HepG2 (cell line): ENCODE results near the gene NME1. TPM values are rescaled to one million over a fixed set of nuclear protein-coding genes. Genes with fewer than 3 reads are reported as not detected.

Experiments
- ATAC-seq: fragments of 200-7000 bp; cut with Tn5 transposase; 3 replicates; pipeline ENCODE4 v1.9.1; 2020; ENCODE audit warnings: mild to moderate bottlenecking, moderate library complexity
- BruUV-seq: library from RNA; stranded (reverse); fragments of 400-500 nt; replicated peaks from 2 replicates; lab custom pipeline; 2021; lab: Mats Ljungman, UMichigan
- CTCF ChIA-PET: fragments of 300-600 bp; formaldehyde crosslinking; extraction: SDS; loops from one replicate; lab custom pipeline; 2021; ENCODE audit warnings: low total read pairs, inconsistent platforms, low intra/inter-chr PET ratio; lab: Yijun Ruan, JAX
- POLR2A ChIA-PET: fragments of 350-600 bp; sonication (Branson Sonifier 250); formaldehyde crosslinking; loops from one replicate; lab custom pipeline; 2020; ENCODE audit warnings: antibody characterized with exemption, inconsistent platforms; lab: Yijun Ruan, JAX
- DNase-seq: peaks from one replicate; pipeline ENCODE4 v3.0.0-alpha.2; 2015; ENCODE audit warnings: low spot score
- FAIRE-seq: peaks from 3 replicates; lab custom pipeline; 2011; peaks lifted over from hg19 to GRCh38; lab: Jason Lieb, UNC
- H2AFZ ChIP-seq: one replicate; pipeline ENCODE4 v1.6.1; 2011; ENCODE audit warnings: low read length, inconsistent platforms
- H3K27ac ChIP-seq: fragments of 300-600 bp; 3 replicates; pipeline ENCODE4 v1.8.0; 2011; ENCODE audit warnings: mixed run types, mild to moderate bottlenecking, mixed read lengths, low read length, inconsistent platforms; ENCODE audit not compliant: insufficient read depth; ENCODE audit errors: extremely low read length
- H3K27me3 ChIP-seq, 2 experiments: fragments of 200-600 bp in 1 of 2; 2 replicates in 1 of 2; 3 replicates in 1 of 2; pipeline versions ENCODE4 v1.6.0 to v1.8.0; 2011; ENCODE audit warnings: low read length in 2 of 2, mild to moderate bottlenecking in 2 of 2, moderate library complexity in 2 of 2, inconsistent platforms in 1 of 2; ENCODE audit not compliant: insufficient read depth in 2 of 2, control insufficient read depth in 1 of 2
- H3K36me3 ChIP-seq, 2 experiments: fragments of 200-600 bp in 1 of 2; replicated peaks in 1 of 2; 2 replicates in 1 of 2; 3 replicates in 1 of 2; pipeline versions ENCODE4 v1.5.1 to v1.8.0; 2011; ENCODE audit warnings: low read length in 2 of 2, inconsistent platforms in 1 of 2; ENCODE audit not compliant: insufficient read depth in 2 of 2, control insufficient read depth in 1 of 2
- H3K4me1 ChIP-seq: 2 replicates; pipeline ENCODE4 v1.5.1; 2012; ENCODE audit warnings: low read length, inconsistent platforms; ENCODE audit not compliant: insufficient read depth
- H3K4me2 ChIP-seq: 2 replicates; pipeline ENCODE4 v1.6.0; 2011; ENCODE audit warnings: low read depth, low read length, inconsistent platforms
- H3K4me3 ChIP-seq, 3 experiments: fragments of 200-600 bp in 1 of 3; sonication (generic), shearing (Covaris generic) in 1 of 3; replicated peaks in 1 of 3; 2 replicates each; pipeline ENCODE4 v1.5.1; 2011 to 2016; ENCODE audit warnings: low read length in 3 of 3, inconsistent platforms in 2 of 3, low read depth in 2 of 3, mild to moderate bottlenecking in 2 of 3, control low read depth in 1 of 3, mixed read lengths in 1 of 3; ENCODE audit not compliant: insufficient read depth in 1 of 3
- H3K79me2 ChIP-seq: one replicate; pipeline ENCODE4 v1.6.1; 2011; ENCODE audit warnings: low read length, inconsistent platforms; ENCODE audit not compliant: insufficient read depth
- H3K9ac ChIP-seq: 2 replicates; pipeline ENCODE4 v1.6.0; 2011; ENCODE audit warnings: mild to moderate bottlenecking, low read depth, low read length, inconsistent platforms; ENCODE audit not compliant: insufficient read depth
- H3K9me3 ChIP-seq: 2 replicates; pipeline ENCODE4 v1.5.1; 2012; ENCODE audit warnings: mild to moderate bottlenecking, low read length
- H4K20me1 ChIP-seq: 2 replicates; pipeline ENCODE4 v1.6.0; 2011; ENCODE audit warnings: inconsistent platforms, mild to moderate bottlenecking, low read length, moderate library complexity; ENCODE audit not compliant: insufficient read depth
- BCL6 ChIP-seq: IDR thresholded peaks from 2 replicates; pipeline ENCODE4 v1.6.1; 2016; ENCODE audit warnings: missing genetic modification reagents, missing compliant biosample characterization
- CBFB ChIP-seq: sonication (generic); formaldehyde crosslinking; IDR thresholded peaks from 2 replicates; pipeline ENCODE4 v1.4.0; 2020; ENCODE audit warnings: missing genetic modification reagents
- FOXC1 ChIP-seq: sonication (generic); formaldehyde crosslinking; IDR thresholded peaks from 2 replicates; pipeline ENCODE4 v1.8.0; 2022; ENCODE audit warnings: mild to moderate bottlenecking, missing genetic modification reagents, borderline replicate concordance
- FOXK2 ChIP-seq: fragments of 450-650 bp; IDR thresholded peaks from 2 replicates; pipeline ENCODE4 v1.6.1; 2016
- GATAD1 ChIP-seq: IDR thresholded peaks from 2 replicates; pipeline ENCODE4 v1.6.1; 2016; ENCODE audit warnings: missing genetic modification reagents, missing compliant biosample characterization
- HCFC1 ChIP-seq: fragments of 150-350 bp; IDR thresholded peaks from 2 replicates; pipeline ENCODE4 v1.6.1; 2014; ENCODE audit warnings: low read depth, low read length
- KAT2B ChIP-seq: fragments of 150-350 bp; IDR thresholded peaks from 2 replicates; pipeline ENCODE4 v1.6.1; 2014; ENCODE audit warnings: low read depth, low read length, borderline replicate concordance
- KDM5A ChIP-seq: fragments of 200-600 bp; sonication (generic); IDR thresholded peaks from 2 replicates; pipeline ENCODE4 v1.7.0; 2018; ENCODE audit warnings: antibody characterized with exemption, mild to moderate bottlenecking, low read length, borderline replicate concordance
- NCOA2 ChIP-seq: sonication (generic); formaldehyde crosslinking; IDR thresholded peaks from 2 replicates; pipeline ENCODE4 v1.8.0; 2022; ENCODE audit warnings: inconsistent platforms
- POGZ ChIP-seq: sonication (generic); formaldehyde crosslinking; IDR thresholded peaks from 2 replicates; pipeline ENCODE4 v1.4.0; 2020; ENCODE audit warnings: mild to moderate bottlenecking, missing genetic modification reagents
- ZNF234 ChIP-seq: sonication (generic); formaldehyde crosslinking; conservative IDR thresholded peaks from 2 replicates; pipeline ENCODE4 v1.5.1; 2020; ENCODE audit warnings: mild to moderate bottlenecking, missing genetic modification reagents
- ZSCAN31 ChIP-seq: sonication (generic); formaldehyde crosslinking; IDR thresholded peaks from 2 replicates; pipeline ENCODE4 v1.5.0; 2020; ENCODE audit warnings: low read depth, mild to moderate bottlenecking, missing genetic modification reagents
- WGBS: methylation state at CpG from one replicate; pipeline ENCODE4 v1.1.6; 2017; ENCODE audit warnings: low lambda C conversion rate; 5-methylcytosine and 5-hydroxymethylcytosine counted together
- in situ Hi-C: cut with HindIII; loops from 2 replicates; pipeline ENCODE4 v1.10.0; 2017; ENCODE audit warnings: low pct_unique_long_range_greater_than_20kb; ENCODE audit not compliant: extremely low pct_ligation_motif_present
- intact Hi-C: fragments of 100-400 bp; cut with micrococcal nuclease; formaldehyde crosslinking; loops from one replicate; pipeline ENCODE4 v1.10.0; 2022; ENCODE audit not compliant: unreplicated experiment
- polyA plus RNA-seq, 8 experiments: library from polyadenylated mRNA; depleted of rRNA in 3 of 8; stranded (reverse) in 7 of 8; unstranded in 1 of 8; fragments of >200 nt; fragmentation: Illumina TruSeq in 4 of 8; extraction: Trizol in 4 of 8; gene quantifications; 2 replicates each; pipeline versions ENCODE4 v1.2.1 to v1.2.3, GENCODE V29; 2011 to 2016; ENCODE audit warnings: low read depth in 4 of 8, missing spikeins in 1 of 8, mixed read lengths in 1 of 8; ENCODE audit not compliant: insufficient read depth in 1 of 8
- total RNA-seq, 5 experiments: library from RNA; depleted of rRNA; stranded (reverse); fragments of >200 nt; fragmentation: Illumina TruSeq; extraction: Trizol; gene quantifications; 2 replicates each; pipeline ENCODE4 v1.2.3, GENCODE V29; 2016; ENCODE audit warnings: low read depth in 1 of 5
- TF ChIP-seq, protein P1 (sequence below), 2 experiments: sonication (generic) in 1 of 2; formaldehyde crosslinking in 1 of 2; IDR thresholded peaks; 2 replicates each; pipeline versions ENCODE4 v1.4.0 to v1.6.1; 2016 to 2020; ENCODE audit warnings: borderline replicate concordance in 1 of 2, low read depth in 1 of 2, mild to moderate bottlenecking in 1 of 2, missing genetic modification reagents in 1 of 2
- TF ChIP-seq, protein P2 (sequence below): sonication (generic); formaldehyde crosslinking; IDR thresholded peaks from 2 replicates; pipeline ENCODE4 v1.5.0; 2020; ENCODE audit warnings: mild to moderate bottlenecking, missing genetic modification reagents

The NME1 gene
- total and polyA plus RNA-seq, 2 of the 13 experiments (the other 11 are each of a cell fraction or from before 2014, with no cell fraction given) = 295 to 516 TPM

DNA sequence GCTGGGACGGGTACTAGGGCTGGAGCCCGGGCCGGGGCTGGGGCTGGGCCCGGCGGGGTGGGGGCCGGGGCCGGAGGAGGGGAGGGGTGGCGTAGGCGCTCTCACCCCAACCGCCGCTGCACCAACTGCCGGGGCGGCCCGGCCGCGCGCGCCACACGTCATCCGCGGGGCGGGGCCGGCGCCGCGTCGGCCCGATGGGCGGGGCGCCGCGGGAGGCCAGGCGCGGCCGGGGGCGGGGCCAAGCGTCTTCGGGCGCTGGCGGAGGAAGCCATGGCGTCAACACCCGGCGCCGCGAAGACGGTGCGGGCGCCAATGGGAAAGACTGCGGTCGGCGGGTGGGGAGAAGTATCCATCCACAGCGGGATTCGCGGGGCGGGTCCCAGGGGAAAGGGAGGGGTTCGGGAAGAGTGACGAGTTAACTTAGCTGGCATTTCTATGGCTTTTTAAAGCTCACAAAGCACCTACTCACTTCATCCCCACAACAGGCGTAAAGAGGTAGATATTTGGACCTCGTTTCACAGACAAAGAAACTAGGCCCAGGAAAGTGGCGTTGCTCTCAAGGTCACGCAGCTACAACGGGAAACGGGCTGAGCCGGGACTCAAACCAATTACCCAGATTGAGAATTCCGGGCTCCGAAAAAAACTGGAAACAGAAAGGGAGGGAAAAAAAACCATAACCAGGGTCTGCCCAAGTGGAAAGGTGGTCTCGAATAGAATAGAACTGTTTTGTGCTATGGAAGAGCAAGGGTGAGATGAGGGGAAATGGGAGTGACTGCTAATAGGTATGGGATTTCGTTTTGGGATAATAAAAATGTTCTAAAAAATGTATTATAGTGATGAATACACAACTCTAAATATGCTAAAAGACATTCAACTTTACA, 32.4 kb upstream of the NME1 start, which contains the start of gene SPAG9:
TSS of gene SPAG9 (minus strand) at position 130 of the 881 bp plus-strand sequence. CDS start 212 bp downstream, outside the sequence.
- Histone ChIP-seq H3K4me2 (peak within 1 kb of the TSS; percentile 95), H3K36me3 (peaks cover 0 to 2% of the 10 kb centered on the region in 2 experiments; a peak in 1 of 5 replicates), H2AFZ (peak within 1 kb of the TSS; percentile 88), H4K20me1 (peaks cover 28% of the 10 kb centered on the region), H3K9me3 (no peaks in the 10 kb centered on the region), H3K27ac (peak within 1 kb of the TSS; percentile 90), H3K4me1 (peaks cover 65% of the 10 kb centered on the region), H3K9ac (peak within 1 kb of the TSS; percentile 94), H3K4me3 (peak within 1 kb of the TSS; percentile 81 to 100 (median 97)), H3K79me2 (peaks cover 40% of the 10 kb centered on the region), H3K27me3 (peaks cover 0 to 3% of the 10 kb centered on the region in 2 experiments; a peak in 1 of 5 replicates)
- FAIRE-seq (peak; percentile 44), ATAC-seq (peak; percentile 73), DNase-seq (peak; percentile 90)
- ChIA-PET CTCF (interaction anchor here (3.3 kb wide), 1 partner anchor 32 kb away, joined by 14 read pairs; the partner anchor contains the start of gene NME1), POLR2A (interaction anchor here (0.6 to 2.7 kb wide), 16 partner anchors 9 to 269 kb away, joined by 3 to 39 read pairs (median 4); partner anchors contain the start of genes NME1, NME2 and TOB1)
- BruUV-seq = no TSS peak
- intact Hi-C loops (no loop called here), in situ Hi-C loops (no loop called here)
- WGBS = 2% methylated on average over 26 of the region's 68 CpGs
- TF ChIP-seq NCOA2 (CRISPR knock-in tag) (no peak), BCL6 (CRISPR knock-in tag) (peak; percentile 26; the same call in 1 of the 2 replicates), FOXK2 (peak; percentile 77), ZNF234 (CRISPR knock-in tag) (no peak), GATAD1 (CRISPR knock-in tag) (peak; percentile 90), FOXC1 (CRISPR knock-in tag) (no peak), HCFC1 (peak; percentile 51; the same call in 1 of the 2 replicates), KDM5A (peak; percentile 74; the same call in 1 of the 2 replicates), KAT2B (no peak), ZSCAN31 (0 out of 2 replicates have a peak, but pooled peaks have one; percentile 15), POGZ (CRISPR knock-in tag) (peak; percentile 69), CBFB (CRISPR knock-in tag) (peak; percentile 82; the same call in 1 of the 2 replicates)
- TF ChIP-seq, protein P1, sequence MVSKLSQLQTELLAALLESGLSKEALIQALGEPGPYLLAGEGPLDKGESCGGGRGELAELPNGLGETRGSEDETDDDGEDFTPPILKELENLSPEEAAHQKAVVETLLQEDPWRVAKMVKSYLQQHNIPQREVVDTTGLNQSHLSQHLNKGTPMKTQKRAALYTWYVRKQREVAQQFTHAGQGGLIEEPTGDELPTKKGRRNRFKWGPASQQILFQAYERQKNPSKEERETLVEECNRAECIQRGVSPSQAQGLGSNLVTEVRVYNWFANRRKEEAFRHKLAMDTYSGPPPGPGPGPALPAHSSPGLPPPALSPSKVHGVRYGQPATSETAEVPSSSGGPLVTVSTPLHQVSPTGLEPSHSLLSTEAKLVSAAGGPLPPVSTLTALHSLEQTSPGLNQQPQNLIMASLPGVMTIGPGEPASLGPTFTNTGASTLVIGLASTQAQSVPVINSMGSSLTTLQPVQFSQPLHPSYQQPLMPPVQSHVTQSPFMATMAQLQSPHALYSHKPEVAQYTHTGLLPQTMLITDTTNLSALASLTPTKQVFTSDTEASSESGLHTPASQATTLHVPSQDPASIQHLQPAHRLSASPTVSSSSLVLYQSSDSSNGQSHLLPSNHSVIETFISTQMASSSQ (IDR thresholded peaks at IDR 0.05; ENCODE audit: low read depth) = no peak; the same call in 1 of the 2 replicates
- TF ChIP-seq, protein P1 (CRISPR knock-in tag; IDR thresholded peaks at IDR 0.05; ENCODE audit: borderline replicate concordance) = peak; percentile 72; the same call in 1 of the 2 replicates
- TF ChIP-seq, protein P2, sequence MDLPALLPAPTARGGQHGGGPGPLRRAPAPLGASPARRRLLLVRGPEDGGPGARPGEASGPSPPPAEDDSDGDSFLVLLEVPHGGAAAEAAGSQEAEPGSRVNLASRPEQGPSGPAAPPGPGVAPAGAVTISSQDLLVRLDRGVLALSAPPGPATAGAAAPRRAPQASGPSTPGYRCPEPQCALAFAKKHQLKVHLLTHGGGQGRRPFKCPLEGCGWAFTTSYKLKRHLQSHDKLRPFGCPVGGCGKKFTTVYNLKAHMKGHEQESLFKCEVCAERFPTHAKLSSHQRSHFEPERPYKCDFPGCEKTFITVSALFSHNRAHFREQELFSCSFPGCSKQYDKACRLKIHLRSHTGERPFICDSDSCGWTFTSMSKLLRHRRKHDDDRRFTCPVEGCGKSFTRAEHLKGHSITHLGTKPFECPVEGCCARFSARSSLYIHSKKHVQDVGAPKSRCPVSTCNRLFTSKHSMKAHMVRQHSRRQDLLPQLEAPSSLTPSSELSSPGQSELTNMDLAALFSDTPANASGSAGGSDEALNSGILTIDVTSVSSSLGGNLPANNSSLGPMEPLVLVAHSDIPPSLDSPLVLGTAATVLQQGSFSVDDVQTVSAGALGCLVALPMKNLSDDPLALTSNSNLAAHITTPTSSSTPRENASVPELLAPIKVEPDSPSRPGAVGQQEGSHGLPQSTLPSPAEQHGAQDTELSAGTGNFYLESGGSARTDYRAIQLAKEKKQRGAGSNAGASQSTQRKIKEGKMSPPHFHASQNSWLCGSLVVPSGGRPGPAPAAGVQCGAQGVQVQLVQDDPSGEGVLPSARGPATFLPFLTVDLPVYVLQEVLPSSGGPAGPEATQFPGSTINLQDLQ (CRISPR knock-in tag) = no peak
